Umbilical cord (tissue), 2 donors: ENCODE measurements around the gene ACSS1. TPM values are rescaled to one million over a fixed set of nuclear protein-coding genes. Genes with fewer than 3 reads are reported as not detected.

Experiments
- DNase-seq: peaks from one replicate; pipeline ENCODE4 v3.0.0-alpha.2; 2015; ENCODE audit warnings: low spot score
- total RNA-seq: library from RNA; depleted of rRNA; stranded (reverse); fragments of >200 nt; gene quantifications from one replicate; pipeline ENCODE4 v1.2.3, GENCODE V29; 2014; ENCODE audit warnings: low replicate concordance; ENCODE audit not compliant: insufficient read depth

The ACSS1 gene
- total RNA-seq, 1 donor from 2014 or later, result 26.2 TPM

- DNase-seq, result no peak
Measured at GRCh38 chr20:24960302-24960801, 97.6 kb downstream of the ACSS1 start.

GRCh38 chr20:24959591-24960301 lies 98.2 kb downstream of the ACSS1 start:
- no peak for DNase-seq

GRCh38 chr20:24958506-24959385 lies 99.2 kb downstream of the ACSS1 start:
- no peak for DNase-seq

- no peak for DNase-seq
Measured at GRCh38 chr20:24957326-24958016, 100.5 kb downstream of the ACSS1 start.

Other genes with a start within 250 kb of the ACSS1 start
- not detected for gene CST7, start 108.9 kb downstream of the ACSS1 start, total RNA-seq
- 34.2 TPM for gene APMAP, start 65.4 kb downstream of the ACSS1 start, total RNA-seq
- gene VSX1, start 24.0 kb upstream of the ACSS1 start, total RNA-seq, result 0.24 TPM
- 16.1 TPM for gene ENTPD6, start 137.6 kb upstream of the ACSS1 start, total RNA-seq
- 56.6 TPM for gene PYGB, start 189.9 kb upstream of the ACSS1 start, total RNA-seq